ENCODE measurements around the gene NKX2-3. TPM values are rescaled to one million over a fixed set of nuclear protein-coding genes. Genes with fewer than 3 reads are reported as not detected.

The NKX2-3 gene
- total RNA-seq = 2.1 TPM in 1 of 2 replicates, not detected in the other

DNA sequence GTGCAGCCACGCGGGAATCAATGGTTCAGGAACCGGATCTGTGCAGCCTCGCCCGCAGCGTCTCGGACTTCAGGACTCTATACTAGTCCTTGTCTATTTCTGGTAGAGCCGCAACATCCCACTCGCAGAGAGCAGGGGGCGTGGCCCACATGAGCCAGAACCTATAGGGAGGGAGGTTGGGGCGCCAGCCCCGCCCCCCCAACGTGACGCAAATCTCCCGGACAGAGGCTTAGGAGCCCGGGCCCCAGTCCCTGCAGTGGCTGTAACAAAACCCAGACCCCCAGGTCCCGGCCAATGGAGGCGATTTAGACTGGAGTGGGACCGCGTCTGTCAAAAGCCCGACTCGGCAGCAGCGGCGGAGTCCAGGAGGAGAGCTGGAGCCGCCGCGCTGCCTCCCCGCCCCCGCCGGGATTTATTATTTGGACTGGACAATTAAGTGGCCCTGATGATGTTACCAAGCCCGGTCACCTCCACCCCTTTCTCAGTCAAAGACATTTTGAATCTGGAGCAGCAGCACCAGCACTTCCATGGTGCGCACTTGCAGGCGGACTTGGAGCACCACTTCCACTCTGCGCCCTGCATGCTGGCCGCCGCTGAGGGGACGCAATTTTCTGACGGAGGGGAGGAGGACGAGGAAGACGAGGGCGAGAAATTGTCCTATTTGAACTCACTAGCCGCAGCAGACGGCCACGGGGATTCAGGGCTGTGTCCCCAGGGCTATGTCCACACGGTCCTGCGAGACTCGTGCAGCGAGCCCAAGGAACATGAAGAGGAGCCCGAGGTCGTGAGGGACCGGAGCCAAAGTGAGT is at the start of gene NKX2-3:
Gene NKX2-3, plus strand, starts transcription at position 256 of the 809 bp plus-strand sequence. Its CDS starts 190 bp downstream, at position 446.

Other genes with a start within 250 kb of the NKX2-3 start
- 0.09 and 2.2 TPM in 2 replicates for gene CNNM1, start 203.6 kb upstream of the NKX2-3 start, total RNA-seq
- gene GOT1, start 102.3 kb upstream of the NKX2-3 start, total RNA-seq = 35.4 and 43.4 TPM in 2 replicates
- gene SLC25A28, start 87.5 kb downstream of the NKX2-3 start, total RNA-seq = 5.5 and 7.1 TPM in 2 replicates
- gene ENTPD7, start 126.6 kb downstream of the NKX2-3 start, total RNA-seq = 8.3 and 14.6 TPM in 2 replicates
- gene COX15, start 199.2 kb downstream of the NKX2-3 start, total RNA-seq = 21.6 and 31.2 TPM in 2 replicates
- gene CUTC, start 199.3 kb downstream of the NKX2-3 start, total RNA-seq = 13.1 and 17.5 TPM in 2 replicates
- gene ABCC2, start 249.7 kb downstream of the NKX2-3 start, total RNA-seq = 0.35 and 0.68 TPM in 2 replicates

All from pericardium fibroblast (primary cell).